ENCODE data around the gene LRRC70.

Gene LRRC70

GRCh38 chr5:62547945-62548630 lies 30.5 kb upstream of the LRRC70 start:
- no peak for ATAC-seq
- TF ChIP-seq ISL1 (CRISPR knock-in tag; IDR thresholded peaks at IDR 0.05) (no peak), PPARA (CRISPR knock-in tag; IDR thresholded peaks at IDR 0.05; ENCODE audit: borderline replicate concordance) (no peak), ZNF8 (CRISPR knock-in tag; IDR thresholded peaks at IDR 0.05) (no peak), ZFP3 (CRISPR knock-in tag; IDR thresholded peaks at IDR 0.05) (no peak), ZNF565 (CRISPR knock-in tag; conservative IDR thresholded peaks at IDR 0.05; ENCODE audit: low read depth) (no peak), CSRNP3 (CRISPR knock-in tag; IDR thresholded peaks at IDR 0.05) (no peak), CREB5 (CRISPR knock-in tag; IDR thresholded peaks at IDR 0.05; ENCODE audit: low read depth) (no peak), ESRRG (CRISPR knock-in tag; IDR thresholded peaks at IDR 0.05) (no peak), GLIS3 (CRISPR knock-in tag; IDR thresholded peaks at IDR 0.05) (no peak), ARNTL (CRISPR knock-in tag; IDR thresholded peaks at IDR 0.05; ENCODE audit: borderline replicate concordance, low read depth) (no peak), CSDC2 (CRISPR knock-in tag; IDR thresholded peaks at IDR 0.05) (no peak), TSHZ2 (CRISPR knock-in tag; IDR thresholded peaks at IDR 0.05) (no peak)

GRCh38 chr5:62550103-62550502 lies 28.5 kb upstream of the LRRC70 start:
- no peak for ATAC-seq
- TF ChIP-seq POU6F1 (CRISPR knock-in tag; IDR thresholded peaks at IDR 0.05; ENCODE audit: borderline replicate concordance, low read depth) (no peak), TCF4 (CRISPR knock-in tag; IDR thresholded peaks at IDR 0.05; ENCODE audit: borderline replicate concordance) (peak; percentile 62; the same call in 1 of the 2 replicates)

- ATAC-seq, result no peak
- peak; percentile 34 for TF ChIP-seq ISL1 (CRISPR knock-in tag; IDR thresholded peaks at IDR 0.05)
- no peak for TF ChIP-seq TSHZ2 (CRISPR knock-in tag; IDR thresholded peaks at IDR 0.05)
Measured at GRCh38 chr5:62555930-62556329, 22.7 kb upstream of the LRRC70 start.

GRCh38 chr5:62558941-62559340 lies 19.7 kb upstream of the LRRC70 start:
- TF ChIP-seq POU6F1 (CRISPR knock-in tag; IDR thresholded peaks at IDR 0.05; ENCODE audit: borderline replicate concordance, low read depth), result no peak
- TF ChIP-seq ZFP30 (CRISPR knock-in tag; IDR thresholded peaks at IDR 0.05), result no peak
- no peak for TF ChIP-seq TSHZ2 (CRISPR knock-in tag; IDR thresholded peaks at IDR 0.05)
- no peak for TF ChIP-seq ARNTL (CRISPR knock-in tag; IDR thresholded peaks at IDR 0.05; ENCODE audit: borderline replicate concordance, low read depth)
- no peak for TF ChIP-seq ESRRG (CRISPR knock-in tag; IDR thresholded peaks at IDR 0.05)
- no peak for TF ChIP-seq ZC3H10 (CRISPR knock-in tag; IDR thresholded peaks at IDR 0.05)
- no peak for TF ChIP-seq RARB (CRISPR knock-in tag; IDR thresholded peaks at IDR 0.05)
- TF ChIP-seq OSR1 (CRISPR knock-in tag; IDR thresholded peaks at IDR 0.05), result no peak
- no peak for TF ChIP-seq PPARA (CRISPR knock-in tag; IDR thresholded peaks at IDR 0.05; ENCODE audit: borderline replicate concordance)
- TF ChIP-seq ZNF70 (CRISPR knock-in tag; IDR thresholded peaks at IDR 0.05), result no peak
- no peak for TF ChIP-seq ISL1 (CRISPR knock-in tag; IDR thresholded peaks at IDR 0.05)
- ATAC-seq, result no peak

Measured in SK-N-SH treated with all-trans-retinoic acid at 6 μM for 48 hours (cell line).